ENCODE measurements around the gene EML4. TPM values are rescaled to one million over a fixed set of nuclear protein-coding genes. Genes with fewer than 3 reads are reported as not detected.

EML4 gene
- total RNA-seq, 1 donor from 2014 or later: 50.8 TPM

DNA sequence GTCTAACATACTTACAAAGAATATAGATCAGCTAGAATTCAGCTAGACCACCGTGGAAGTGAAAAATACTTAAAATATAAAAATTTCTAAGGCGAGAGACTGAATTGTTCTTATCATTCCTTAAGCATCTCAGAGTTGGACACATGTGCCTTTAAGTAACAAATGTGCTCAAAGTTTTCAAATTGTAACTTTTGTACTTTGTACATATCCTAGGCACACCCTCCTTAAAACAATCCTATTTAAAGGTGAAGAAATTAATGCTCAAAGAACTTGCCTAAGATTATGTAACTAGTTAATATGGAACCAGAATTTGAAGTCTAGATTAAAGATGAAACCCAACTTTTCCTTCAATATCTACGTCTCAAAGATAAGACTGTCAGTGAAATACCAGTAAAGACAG, 74.1 kb downstream of the EML4 start:
- TF ChIP-seq, protein P1, sequence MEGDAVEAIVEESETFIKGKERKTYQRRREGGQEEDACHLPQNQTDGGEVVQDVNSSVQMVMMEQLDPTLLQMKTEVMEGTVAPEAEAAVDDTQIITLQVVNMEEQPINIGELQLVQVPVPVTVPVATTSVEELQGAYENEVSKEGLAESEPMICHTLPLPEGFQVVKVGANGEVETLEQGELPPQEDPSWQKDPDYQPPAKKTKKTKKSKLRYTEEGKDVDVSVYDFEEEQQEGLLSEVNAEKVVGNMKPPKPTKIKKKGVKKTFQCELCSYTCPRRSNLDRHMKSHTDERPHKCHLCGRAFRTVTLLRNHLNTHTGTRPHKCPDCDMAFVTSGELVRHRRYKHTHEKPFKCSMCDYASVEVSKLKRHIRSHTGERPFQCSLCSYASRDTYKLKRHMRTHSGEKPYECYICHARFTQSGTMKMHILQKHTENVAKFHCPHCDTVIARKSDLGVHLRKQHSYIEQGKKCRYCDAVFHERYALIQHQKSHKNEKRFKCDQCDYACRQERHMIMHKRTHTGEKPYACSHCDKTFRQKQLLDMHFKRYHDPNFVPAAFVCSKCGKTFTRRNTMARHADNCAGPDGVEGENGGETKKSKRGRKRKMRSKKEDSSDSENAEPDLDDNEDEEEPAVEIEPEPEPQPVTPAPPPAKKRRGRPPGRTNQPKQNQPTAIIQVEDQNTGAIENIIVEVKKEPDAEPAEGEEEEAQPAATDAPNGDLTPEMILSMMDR (IDR thresholded peaks at IDR 0.05; ENCODE audit: partially characterized antibody, unreplicated experiment): no peak
- no peak overlapping the region for H3K27ac Mint-ChIP-seq (ENCODE audit: unreplicated experiment)
- H3K27me3 Mint-ChIP-seq (ENCODE audit: unreplicated experiment): no peaks in the 10 kb centered on the region
- no peaks in the 10 kb centered on the region for H3K9me3 Mint-ChIP-seq (ENCODE audit: unreplicated experiment)
- H3K4me1 Mint-ChIP-seq (ENCODE audit: low read depth, unreplicated experiment): no peaks in the 10 kb centered on the region
- DNase-seq: no peak
- H3K36me3 Mint-ChIP-seq (ENCODE audit: unreplicated experiment): no peaks in the 10 kb centered on the region
- no peak overlapping the region for H3K4me3 Mint-ChIP-seq (ENCODE audit: unreplicated experiment)

DNA sequence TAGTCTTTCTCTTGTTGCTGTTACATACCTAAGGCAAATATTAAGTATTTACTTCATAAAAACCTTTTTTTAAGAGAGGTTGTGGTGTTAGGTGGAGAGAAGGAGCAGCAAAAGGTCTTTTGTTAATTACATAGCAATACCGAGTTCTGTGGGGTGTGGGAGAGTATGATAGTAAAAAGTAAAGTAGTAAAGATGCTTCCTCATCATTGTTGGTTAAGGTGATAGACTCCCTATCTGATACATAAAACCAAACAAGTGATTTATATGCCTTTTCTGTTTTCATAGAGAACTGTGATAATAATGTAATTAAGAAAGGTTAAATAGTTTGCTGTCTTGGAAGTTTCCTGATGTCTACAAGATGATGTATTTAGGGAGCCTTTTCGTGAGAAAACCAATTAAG, 75.4 kb downstream of the EML4 start:
- DNase-seq: no peak
- no peaks in the 10 kb centered on the region for H3K27me3 Mint-ChIP-seq (ENCODE audit: unreplicated experiment)
- no peaks in the 10 kb centered on the region for H3K36me3 Mint-ChIP-seq (ENCODE audit: unreplicated experiment)
- H3K9me3 Mint-ChIP-seq (ENCODE audit: unreplicated experiment): no peaks in the 10 kb centered on the region
- TF ChIP-seq, protein P1 (IDR thresholded peaks at IDR 0.05; ENCODE audit: partially characterized antibody, unreplicated experiment): no peak
- H3K27ac Mint-ChIP-seq (ENCODE audit: unreplicated experiment): no peak overlapping the region
- no peaks in the 10 kb centered on the region for H3K4me1 Mint-ChIP-seq (ENCODE audit: low read depth, unreplicated experiment)
- no peak overlapping the region for H3K4me3 Mint-ChIP-seq (ENCODE audit: unreplicated experiment)

DNA sequence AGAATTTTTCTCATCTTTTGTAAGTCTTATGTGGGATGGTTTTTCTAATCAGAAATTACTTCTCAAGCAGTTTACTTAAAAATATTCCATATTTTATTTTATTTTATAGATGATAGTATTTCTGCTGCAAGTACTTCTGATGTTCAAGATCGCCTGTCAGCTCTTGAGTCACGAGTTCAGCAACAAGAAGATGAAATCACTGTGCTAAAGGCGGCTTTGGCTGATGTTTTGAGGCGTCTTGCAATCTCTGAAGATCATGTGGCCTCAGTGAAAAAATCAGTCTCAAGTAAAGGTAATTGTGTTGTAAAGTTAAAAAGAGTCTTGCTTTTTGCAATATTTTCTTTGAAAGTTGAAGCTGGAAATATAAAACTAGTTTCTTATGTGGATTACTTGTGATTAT, 76.2 kb downstream of the EML4 start:
- TF ChIP-seq, protein P1 (IDR thresholded peaks at IDR 0.05; ENCODE audit: partially characterized antibody, unreplicated experiment): no peak
- Mint-ChIP-seq H3K36me3 (ENCODE audit: unreplicated experiment) (no peaks in the 10 kb centered on the region), H3K27me3 (ENCODE audit: unreplicated experiment) (no peaks in the 10 kb centered on the region), H3K4me1 (ENCODE audit: low read depth, unreplicated experiment) (no peaks in the 10 kb centered on the region), H3K4me3 (ENCODE audit: unreplicated experiment) (no peak overlapping the region), H3K27ac (ENCODE audit: unreplicated experiment) (no peak overlapping the region), H3K9me3 (ENCODE audit: unreplicated experiment) (no peaks in the 10 kb centered on the region)
- no peak for DNase-seq

DNA sequence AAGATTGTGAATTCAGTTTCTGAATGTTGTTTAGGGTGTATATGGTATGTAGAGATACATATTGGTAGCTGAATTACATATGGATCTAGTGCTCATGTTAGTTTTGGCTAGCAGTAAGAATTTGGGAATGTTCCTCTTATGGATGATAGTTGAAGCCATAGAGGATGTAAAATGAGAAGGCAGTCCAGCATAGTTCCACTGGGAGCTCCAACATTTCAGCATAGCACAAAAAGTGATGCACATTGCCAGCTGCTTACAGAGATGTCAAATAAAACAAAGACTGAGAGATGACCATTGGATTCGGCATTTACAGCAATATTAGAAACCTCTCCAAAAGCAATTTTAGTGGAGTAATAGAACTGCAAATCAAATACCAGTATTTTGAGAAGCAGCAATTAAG, 77.4 kb downstream of the EML4 start:
- Mint-ChIP-seq H3K9me3 (ENCODE audit: unreplicated experiment) (no peaks in the 10 kb centered on the region), H3K4me1 (ENCODE audit: low read depth, unreplicated experiment) (no peaks in the 10 kb centered on the region)
- DNase-seq: no peak

DNA sequence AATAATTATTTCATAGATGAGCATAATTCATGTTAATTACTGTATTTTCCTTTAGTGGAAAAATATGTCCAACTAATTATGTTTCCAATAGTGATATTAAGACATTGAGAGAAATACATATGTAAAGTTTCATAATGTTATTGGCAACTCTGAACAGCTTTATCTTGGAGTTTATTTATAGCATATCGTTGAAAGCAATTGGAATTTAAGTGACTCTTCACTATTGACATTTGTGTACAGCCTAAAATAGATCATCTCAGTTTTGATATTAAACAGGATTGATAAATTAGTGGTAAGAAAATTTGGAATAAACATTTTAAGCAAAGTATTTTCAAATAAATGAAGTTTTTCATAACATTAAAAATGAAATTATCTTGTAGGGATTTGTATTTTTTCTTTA, 79.7 kb downstream of the EML4 start:
- H3K36me3 Mint-ChIP-seq (ENCODE audit: unreplicated experiment): no peaks in the 10 kb centered on the region
- no peaks in the 10 kb centered on the region for H3K4me1 Mint-ChIP-seq (ENCODE audit: low read depth, unreplicated experiment)
- no peak overlapping the region for H3K4me3 Mint-ChIP-seq (ENCODE audit: unreplicated experiment)
- TF ChIP-seq, protein P1 (IDR thresholded peaks at IDR 0.05; ENCODE audit: partially characterized antibody, unreplicated experiment): no peak
- H3K27me3 Mint-ChIP-seq (ENCODE audit: unreplicated experiment): no peaks in the 10 kb centered on the region
- DNase-seq: no peak
- H3K9me3 Mint-ChIP-seq (ENCODE audit: unreplicated experiment): no peaks in the 10 kb centered on the region
- H3K27ac Mint-ChIP-seq (ENCODE audit: unreplicated experiment): no peak overlapping the region

More for the DNA sequence above, 77.4 kb downstream of the EML4 start:
- Mint-ChIP-seq H3K4me3 (ENCODE audit: unreplicated experiment) (no peak overlapping the region), H3K36me3 (ENCODE audit: unreplicated experiment) (no peaks in the 10 kb centered on the region), H3K27ac (ENCODE audit: unreplicated experiment) (no peak overlapping the region), H3K27me3 (ENCODE audit: unreplicated experiment) (no peaks in the 10 kb centered on the region)
- TF ChIP-seq, protein P1 (IDR thresholded peaks at IDR 0.05; ENCODE audit: partially characterized antibody, unreplicated experiment): no peak
